SK-N-MC (cell line): Measurements from ENCODE around the gene KMT5C.

Experiments used
- EZH2 ChIP-seq: fragments of 200-600 bp; sonication (generic); IDR thresholded peaks from one replicate; pipeline ENCODE4 v1.6.1; 2017; ENCODE audit warnings: antibody characterized with exemption
- POLR2AphosphoS5 ChIP-seq: IDR thresholded peaks from 2 replicates; pipeline ENCODE4 v1.6.1; 2012; ENCODE audit warnings: mild to moderate bottlenecking, low read depth, low read length, borderline replicate concordance

DNA sequence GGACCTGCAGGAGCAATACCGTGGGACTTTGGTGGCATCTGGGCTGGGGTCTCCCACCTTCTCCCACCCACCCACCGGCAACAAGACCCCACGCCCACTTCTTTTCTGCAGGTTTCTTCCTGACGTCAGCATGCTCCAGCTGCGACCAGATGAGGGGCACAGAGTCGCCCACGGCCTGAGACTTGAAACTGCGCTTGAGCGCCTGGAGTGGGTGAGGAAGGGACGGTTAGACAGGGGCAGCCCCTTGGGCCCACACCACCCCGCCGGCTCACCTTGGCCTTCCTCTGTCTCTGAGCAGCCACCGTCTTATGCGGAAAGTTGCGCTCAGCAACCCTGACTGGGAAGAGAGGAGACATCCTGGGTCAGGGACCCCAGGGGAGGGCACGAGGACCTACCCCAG lies 21.2 kb downstream of the KMT5C start:
- TF ChIP-seq POLR2AphosphoS5 (no peak), EZH2 (no peak)
